NCI-H1930 (cell line): ENCODE data around the gene SMAD6.
"Not testable (repeated sequence)": the region's sequence is repeated elsewhere in the genome, so short reads cannot be mapped to it uniquely, and the experiment has no call there.

Source experiments
- DNase-seq, 2 experiments: peaks; one replicate each; lab custom pipeline; 2025; lab: John Stamatoyannopoulos, UW

SMAD6 gene

GRCh38 chr15:66742286-66742685 lies 40.2 kb downstream of the SMAD6 start:
- no peak for DNase-seq

GRCh38 chr15:66743204-66743603 lies 41.2 kb downstream of the SMAD6 start:
- no peak for DNase-seq

GRCh38 chr15:66743703-66744536 lies 41.9 kb downstream of the SMAD6 start:
- DNase-seq: no peak

GRCh38 chr15:66744610-66745279 lies 42.7 kb downstream of the SMAD6 start:
- no peak for DNase-seq

- no peak for DNase-seq
These were observed 43.6 kb downstream of the SMAD6 start for GRCh38 chr15:66745530-66746230.

GRCh38 chr15:66746231-66746605 lies 44.2 kb downstream of the SMAD6 start:
- no peak for DNase-seq

GRCh38 chr15:66747223-66747622 lies 45.2 kb downstream of the SMAD6 start:
- no peak for DNase-seq

DNA sequence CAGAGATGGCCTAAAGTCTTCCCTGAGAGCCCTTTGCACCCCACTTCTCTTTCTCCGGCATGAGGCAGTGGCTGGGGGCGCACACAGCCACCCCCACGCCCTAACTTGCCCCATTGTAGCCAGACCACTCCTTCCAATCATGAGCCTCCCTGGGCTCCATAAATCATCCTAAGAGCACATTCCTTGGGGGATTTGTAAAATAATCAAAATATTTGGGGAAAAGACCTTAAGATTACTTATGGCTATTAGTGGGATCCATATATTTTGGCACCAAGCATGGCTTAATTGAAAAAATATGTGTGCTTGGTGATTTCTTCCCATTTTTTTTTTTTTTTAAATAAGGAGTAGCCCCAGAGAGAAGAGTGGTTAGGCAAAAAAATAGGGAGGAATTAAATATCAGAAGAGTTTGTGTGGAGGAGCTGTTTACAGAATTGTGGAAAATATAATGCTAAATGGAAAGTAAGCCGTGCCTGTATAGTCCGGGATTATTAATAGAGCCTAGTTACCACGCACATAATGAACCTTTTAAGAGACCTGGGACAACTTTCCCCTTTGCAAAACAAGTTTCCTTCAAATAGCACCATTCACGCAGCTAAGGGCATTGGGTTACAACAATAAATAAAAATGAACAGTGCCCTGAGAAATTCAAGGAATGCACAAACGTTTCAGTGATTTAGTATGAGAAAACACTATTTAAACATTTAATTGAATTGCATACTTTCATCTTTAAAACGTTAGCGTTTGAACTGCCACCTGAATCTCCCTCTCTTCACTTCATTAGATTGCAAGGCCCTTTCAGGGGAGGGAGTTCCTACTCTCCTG lies 46.1 kb downstream of the SMAD6 start:
- DNase-seq: no peak

- no peak for DNase-seq
These were observed 46.6 kb downstream of the SMAD6 start for GRCh38 chr15:66748708-66749035.

DNA sequence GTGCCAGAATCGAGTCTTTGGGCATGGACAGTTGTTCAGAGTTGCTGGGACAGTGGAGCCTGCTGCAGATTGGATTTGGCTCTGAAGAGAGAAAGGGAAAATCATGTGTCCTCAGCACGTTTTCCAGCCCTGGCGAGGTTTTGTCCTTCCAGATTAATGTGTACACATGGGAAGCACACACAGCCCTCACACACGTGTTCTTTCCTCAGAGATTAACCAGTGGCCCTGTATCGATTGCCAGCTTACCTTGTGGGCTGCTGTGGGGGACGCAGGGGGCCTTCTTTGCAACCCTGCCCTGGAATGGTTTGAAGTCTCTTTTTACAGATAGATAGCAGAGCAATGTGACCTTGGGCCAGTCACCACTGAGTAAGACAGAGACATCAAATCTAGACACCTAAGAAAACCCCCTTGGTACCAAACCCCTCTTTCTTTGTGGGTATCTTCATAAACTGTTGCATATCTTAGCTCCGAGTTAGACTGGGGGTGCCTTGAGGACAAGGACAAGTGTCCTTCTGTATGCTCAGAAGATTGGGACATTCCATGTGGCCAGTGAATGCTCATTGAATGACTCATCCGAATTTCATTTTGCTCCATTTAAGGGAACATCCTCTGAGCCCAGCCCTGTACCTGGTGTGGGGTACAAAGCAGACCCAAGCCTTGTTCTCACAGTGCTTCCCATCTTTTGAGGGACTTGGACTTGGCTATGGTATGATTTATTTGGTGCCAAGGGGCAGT lies 48.0 kb downstream of the SMAD6 start:
- no peak for DNase-seq

- no peak for DNase-seq
These were observed 48.6 kb downstream of the SMAD6 start for GRCh38 chr15:66750609-66751008.

DNA sequence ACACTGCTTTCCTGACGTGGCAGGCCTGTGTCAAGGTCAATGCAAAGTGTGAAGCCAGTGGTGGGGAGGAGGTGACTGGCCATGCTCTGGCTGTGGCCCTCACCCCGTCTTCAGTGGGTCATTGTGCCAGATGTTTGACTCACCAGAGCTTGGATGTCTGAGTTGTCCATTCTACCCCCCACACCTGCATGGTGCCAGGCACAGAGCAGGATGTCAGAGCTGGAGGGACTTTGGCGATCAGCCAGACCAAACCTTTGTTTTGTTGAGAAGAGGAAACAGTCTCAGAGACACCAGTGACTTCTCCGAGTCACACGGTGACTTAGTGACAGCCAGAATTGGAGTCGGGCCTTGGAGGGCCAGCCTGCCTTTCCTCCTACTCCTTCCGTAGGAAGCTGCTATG lies 49.5 kb downstream of the SMAD6 start:
- DNase-seq: no peak

DNA sequence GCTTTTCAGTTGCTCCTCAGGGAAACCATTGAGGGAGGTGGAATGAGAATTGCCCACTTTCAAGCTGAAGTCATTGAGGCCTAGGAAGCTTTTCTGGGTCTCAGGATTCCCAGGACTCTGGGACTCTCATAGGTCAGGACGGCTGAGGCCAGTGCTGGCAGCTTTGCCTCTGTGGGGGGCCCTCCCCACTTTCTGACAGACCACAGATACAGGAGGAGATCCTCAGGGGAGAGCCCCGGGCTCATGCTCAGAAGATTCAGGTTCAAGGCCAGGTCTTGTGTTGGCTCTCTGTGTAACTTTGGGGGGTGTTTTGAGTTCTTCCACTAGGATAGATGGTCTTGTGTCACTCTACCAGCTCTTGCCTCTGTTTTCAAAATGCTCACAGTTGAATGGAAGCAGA lies 50.0 kb downstream of the SMAD6 start:
- no peak for DNase-seq

DNA sequence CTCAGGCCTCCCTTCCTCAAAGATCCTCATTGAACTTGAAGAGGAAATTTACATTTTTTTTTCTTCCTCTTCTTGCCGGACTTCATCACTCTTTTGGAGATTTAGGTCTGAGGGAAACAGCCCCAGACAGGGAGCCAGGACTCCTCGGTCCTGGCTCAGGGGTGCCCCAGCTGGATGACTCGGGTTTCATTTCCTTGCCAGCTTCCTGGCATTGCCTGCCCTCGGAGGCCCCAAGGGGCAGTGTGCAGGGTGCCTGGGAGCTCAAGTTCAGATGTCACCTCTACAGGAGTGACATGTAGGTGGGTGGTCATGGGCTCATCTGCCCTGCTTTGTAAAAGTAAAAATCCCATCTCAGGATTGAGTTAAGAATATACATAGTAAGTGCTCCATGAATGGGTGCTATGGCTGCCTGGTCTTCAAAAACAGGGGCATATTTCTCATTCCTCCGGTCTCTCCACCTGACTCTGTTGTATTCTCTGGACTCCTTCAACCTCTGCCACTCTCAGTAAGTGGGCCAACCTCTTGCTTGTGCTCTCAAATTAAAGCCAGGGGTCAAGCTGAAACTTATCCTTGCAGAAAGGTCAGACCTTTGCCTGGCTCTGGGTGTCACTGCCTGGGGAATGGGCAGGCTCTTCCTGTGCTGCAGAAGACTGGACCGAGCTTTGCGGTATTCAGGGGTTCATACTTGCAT lies 51.8 kb downstream of the SMAD6 start:
- no peak for DNase-seq

DNA sequence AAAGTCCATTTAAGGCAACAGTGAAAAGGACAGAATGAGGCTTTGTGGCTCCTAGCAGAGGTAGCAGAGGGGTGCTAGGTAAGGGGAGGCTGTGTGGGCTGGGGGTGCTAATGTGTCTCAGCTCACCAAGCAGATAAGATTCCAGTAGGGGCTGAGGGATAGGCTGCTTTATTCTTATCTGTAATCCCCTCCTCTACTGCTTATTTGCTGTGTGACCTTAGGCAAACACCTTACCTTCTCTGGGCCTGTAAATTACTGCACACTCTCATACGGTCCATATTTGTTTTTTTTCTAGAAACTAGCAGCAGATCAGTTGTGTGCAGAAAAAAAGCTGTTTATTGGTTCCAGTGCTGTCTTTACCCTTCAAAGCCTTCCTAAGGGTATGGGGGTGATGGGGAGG lies 52.8 kb downstream of the SMAD6 start:
- DNase-seq: no peak

DNA sequence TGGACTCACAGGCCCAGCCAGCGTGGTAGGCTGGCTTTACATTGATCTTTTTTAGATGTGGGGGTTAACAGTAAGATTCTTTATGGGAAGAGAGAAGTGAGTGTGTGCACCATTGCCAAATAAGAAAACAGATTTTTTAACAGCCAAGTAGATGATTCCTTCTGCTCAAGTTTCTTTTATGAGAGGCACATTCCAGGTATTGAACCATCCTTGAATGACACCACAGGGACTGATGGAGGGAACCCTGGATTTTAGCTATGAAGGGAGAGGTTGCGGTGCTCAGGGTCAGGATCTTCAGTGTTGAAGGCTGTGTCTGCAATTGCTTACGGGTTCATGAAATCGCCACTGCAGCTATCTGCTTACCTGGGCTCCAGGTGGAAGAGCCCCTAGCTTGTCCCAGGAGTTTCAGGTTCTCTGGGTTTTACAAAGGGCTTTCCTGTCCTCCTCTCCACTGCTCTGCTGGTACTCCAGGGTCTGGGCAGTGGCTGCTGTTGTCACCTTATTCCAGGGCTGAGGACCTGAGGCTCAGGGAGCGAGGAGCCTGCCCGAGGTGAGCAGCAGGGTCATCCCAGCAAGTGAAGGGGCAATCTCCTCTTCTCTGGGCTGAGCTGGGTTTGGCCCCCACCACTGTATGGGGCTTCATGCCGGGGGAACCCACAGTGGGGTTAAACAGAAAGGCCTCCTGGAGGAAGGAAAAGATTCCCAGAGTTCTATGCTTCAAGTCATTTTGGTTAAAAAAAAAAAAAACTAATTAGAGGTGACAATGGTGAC lies 53.4 kb downstream of the SMAD6 start:
- DNase-seq: no peak

DNA sequence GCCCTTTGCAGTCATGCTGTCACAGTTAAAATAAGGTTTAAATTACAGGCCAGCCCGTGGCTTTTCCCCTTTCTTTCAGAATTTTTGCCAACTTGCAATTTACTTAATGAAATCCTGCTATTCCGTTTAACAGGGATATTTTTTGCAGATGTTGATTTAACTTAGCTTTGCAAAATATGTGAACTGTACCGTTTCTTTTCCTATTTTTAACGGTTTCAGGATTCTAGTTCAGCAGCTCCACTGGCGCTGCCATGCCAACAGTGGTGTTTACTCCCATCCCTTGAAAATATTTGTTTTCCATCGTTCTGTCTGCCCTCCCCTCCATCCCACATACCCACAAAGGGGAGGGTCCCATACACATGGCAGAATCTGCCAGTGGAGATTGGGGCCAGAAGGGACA lies 54.3 kb downstream of the SMAD6 start:
- DNase-seq: no peak

GRCh38 chr15:66757030-66757429 lies 55.0 kb downstream of the SMAD6 start:
- no peak for DNase-seq

GRCh38 chr15:66757521-66757920 lies 55.5 kb downstream of the SMAD6 start:
- no peak for DNase-seq

DNA sequence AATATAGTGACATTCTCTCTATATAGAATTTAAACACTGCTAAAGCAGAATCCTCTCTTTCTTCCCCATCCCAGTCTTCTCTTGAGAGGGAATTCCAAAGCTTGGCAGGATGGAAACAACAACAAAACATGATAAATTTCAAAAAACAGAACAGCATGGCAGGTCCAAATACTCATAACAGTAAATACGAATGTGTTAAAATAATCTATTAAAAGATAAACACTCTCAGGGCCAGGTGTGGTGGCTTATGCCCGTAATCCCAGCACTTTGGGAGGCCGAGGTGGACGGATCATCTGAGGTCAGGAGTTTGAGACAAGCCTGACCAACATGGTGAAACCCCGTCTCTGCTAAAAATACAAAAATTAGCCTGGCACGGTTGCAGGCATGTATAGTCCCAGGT lies 56.2 kb downstream of the SMAD6 start:
- DNase-seq: not testable (repeated sequence)
